Hematopoietic multipotent progenitor cell (in vitro differentiated cells): ENCODE results near the gene DBNL. TPM values are rescaled to one million over a fixed set of nuclear protein-coding genes. Genes with fewer than 3 reads are reported as not detected.

Source experiments
- DNase-seq, 3 donors: peaks; one replicate each; pipeline ENCODE4 v3.0.0-alpha.2; 2011 to 2015; ENCODE audit warnings: low read depth in 2 of 3, low spot score in 2 of 3
- total RNA-seq: library from RNA; depleted of rRNA; stranded (reverse); fragments of >200 nt; gene quantifications from one replicate; pipeline ENCODE4 v1.2.3, GENCODE V29; 2012

Gene DBNL
- total RNA-seq, 1 donor: 125 TPM

GRCh38 chr7:44095781-44096180, 51.3 kb downstream of the DBNL start:
- DNase-seq: no peak

DNA sequence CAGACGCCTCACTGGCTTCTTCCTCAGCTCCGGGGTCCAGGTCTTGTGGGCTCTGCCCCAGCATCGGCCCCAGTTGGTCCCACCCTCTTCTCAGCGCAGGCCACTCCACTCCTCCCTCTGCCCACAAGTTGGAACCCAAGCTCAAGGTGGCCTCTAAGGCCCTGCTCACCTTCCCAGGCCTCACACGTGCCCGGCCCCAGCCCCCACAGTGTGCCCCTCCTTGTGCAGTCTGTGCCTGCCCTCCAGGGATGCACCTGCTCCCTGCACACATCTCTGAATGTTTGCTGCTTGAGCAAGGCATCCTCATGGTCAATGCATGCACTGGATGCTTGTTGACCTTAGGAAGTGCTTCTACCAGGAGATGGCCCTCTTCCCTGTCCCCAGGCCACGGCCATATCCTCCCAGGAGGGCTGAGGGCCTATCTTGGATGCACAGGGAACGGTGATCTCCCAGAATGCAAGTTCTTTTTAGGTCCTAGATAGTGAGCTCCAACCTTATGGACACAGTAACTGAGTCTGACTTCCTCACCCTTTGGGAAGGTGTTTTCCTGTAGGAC, 51.9 kb downstream of the DBNL start:
- no peak for DNase-seq

DNA sequence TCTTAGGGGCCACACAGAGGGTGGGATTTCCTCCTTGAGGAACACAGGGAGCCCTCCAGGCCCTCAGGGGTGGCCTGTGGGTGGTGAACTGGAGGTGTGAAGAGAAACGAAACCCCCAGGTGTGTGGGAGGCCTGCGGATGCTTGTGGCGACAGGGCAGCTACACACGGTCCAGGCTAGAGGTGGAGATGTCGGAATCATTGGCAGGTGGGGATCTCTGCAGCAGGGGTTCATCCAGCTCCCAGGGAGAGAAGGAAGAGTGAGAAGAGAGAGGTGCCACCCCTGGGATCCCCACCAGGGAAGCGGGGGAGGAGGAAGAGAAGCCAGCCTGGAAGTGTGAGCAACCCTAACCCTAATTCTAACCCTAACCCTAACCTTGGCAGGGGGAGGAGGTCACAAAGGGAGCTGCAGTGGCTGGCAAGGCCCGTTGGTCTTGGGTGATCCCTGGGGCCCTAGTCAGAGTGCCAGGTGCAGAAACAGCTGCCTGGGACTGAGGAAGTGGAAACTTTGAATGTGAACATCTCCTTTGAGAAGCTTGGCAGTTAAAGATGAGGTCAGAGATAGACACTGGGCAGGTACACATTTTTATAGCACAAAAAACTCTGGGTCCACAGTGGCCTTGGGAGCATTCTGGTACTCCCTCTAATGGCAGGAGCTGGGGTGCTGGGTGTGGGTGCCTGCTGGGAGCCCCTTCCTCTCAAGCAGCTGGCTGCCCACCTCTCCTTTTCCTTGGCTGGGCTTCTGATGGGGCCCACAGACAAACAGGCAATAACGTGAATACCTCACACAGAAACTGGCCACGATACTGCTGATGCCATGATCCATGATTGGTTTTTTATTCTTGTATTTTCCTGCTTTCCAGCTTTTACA, 52.8 kb downstream of the DBNL start:
- peak in 2 of 3 donors; percentile 44 to 54 for DNase-seq

- DNase-seq: no peak
These were observed 53.9 kb downstream of the DBNL start for GRCh38 chr7:44098092-44099068.

DNA sequence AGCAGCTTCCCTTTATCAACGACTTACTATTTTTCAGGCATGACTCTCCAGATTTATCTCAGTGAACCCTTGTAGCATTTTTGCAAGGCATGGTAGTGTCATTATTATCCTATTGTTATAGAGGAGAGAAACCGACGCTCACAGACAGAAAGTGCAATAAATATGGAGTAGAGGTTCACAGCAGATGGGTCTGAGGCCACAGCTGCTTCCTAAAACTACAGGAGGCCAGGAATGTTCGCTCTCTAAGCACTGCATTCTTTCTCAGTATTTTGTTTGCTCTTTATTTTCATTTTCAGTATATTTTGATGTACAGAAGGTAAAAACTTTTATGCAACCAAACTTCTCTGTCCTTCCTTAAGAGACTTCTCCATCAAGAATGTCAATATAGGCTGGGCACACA, 55.2 kb downstream of the DBNL start:
- no peak for DNase-seq

DNA sequence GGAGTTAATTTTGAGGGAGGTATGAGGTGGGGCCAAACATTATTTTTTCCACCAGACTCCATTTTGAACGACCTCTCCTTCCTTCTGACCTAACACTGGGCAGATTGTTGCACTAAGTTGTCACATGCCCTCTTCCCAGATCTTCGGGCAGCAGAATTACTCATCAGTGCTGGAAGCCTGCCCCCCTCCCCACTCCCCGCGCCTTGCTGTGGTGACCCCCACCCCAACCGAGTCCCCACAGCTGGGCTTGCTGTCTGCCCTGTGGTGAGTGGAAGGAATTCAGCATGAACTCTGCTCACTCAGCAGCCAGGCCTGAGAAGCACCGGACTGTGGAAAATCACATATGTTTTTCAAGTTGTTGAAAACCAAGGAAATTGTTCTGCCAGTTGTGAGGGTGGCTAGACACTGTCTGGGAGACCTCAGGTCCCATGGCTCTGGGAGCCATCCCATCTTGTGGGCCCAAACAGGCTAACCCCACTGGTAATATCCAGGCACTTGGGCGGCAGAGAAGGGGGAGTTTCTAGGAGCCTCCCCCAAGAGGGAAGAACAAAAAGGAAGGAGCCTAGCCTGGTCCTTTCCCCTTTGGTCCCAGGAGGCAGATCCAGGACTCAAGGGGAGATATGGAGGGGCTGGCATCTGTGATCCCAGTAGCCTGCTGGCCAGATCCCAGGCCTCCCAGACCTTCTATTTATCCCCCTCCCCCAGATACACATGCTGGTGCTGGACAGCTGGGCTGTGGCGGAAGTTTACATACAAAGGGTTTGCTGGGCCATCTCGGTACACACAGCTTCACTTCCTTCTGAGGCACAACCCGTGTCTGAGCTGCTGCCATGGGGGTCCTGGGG, 56.2 kb downstream of the DBNL start:
- DNase-seq: no peak

DNA sequence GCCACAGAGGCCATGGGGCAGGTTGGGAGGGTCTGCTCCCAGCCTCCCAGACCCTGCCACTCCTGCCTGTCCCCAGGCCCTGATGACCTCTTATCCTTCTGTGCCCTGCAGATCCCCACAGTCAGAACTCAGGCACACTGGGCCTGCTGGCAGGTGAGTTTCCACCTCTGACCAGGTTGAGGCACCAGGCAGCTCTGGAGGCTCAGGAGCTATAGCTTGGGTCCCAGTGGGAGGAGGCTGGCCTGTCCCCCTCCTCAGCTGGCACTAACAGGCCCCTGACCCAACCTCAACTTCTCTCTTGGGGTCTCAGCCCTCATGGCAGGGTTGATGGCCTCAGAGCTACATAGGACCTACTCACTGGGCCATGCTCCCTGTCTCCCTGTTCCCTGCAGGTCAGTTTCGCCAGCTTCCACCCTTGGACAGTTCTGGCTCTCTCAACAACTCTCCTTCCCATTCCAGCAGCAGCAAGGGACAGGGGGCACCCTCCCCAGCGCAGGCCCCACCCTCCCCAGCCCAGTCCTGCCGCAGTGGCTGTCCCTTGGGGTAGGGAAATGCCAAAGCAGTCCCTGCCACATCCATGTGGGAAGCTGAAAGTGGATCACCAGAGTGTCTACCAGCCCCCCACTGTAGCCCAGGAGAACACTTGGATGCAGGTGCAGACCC, 56.9 kb downstream of the DBNL start:
- no peak for DNase-seq

- no peak for DNase-seq
These were observed 57.7 kb downstream of the DBNL start for GRCh38 chr7:44101966-44102845.

DNA sequence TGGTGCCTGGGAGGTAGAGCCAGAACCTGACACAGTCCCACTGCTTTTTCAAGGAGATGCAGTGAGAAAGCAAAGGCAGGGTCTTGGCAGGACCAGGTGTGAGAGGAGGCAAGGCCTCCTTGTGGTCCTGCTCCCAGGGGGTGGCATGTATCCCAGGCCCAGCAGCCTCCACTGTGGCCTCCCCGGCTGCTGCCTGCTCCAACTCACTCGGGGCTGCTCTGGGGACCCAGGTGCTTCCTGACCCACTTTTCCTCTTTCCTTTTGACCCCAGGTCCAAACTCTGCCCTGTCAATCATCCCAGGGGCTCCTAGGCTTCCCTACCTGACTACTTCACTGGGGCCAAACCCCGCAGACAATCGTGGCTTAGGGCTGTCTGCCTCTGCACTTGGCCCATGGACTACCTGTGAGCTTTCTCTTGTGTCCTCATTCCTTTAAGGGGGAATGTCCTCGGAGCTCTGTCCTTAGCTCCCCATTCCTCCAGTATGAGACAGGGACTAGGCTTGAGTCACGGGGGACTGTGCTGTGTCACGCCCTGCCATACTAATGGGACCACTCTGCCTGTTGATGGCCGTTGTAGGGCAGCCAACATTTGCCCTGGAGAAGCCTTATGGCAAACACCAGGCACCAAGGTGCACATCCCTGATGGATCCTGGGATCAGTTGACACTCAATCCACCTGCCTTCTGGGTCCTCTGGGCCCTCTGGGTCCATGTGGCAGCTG, 58.5 kb downstream of the DBNL start:
- no peak for DNase-seq

GRCh38 chr7:44103566-44103922, 59.0 kb downstream of the DBNL start:
- DNase-seq: no peak

DNA sequence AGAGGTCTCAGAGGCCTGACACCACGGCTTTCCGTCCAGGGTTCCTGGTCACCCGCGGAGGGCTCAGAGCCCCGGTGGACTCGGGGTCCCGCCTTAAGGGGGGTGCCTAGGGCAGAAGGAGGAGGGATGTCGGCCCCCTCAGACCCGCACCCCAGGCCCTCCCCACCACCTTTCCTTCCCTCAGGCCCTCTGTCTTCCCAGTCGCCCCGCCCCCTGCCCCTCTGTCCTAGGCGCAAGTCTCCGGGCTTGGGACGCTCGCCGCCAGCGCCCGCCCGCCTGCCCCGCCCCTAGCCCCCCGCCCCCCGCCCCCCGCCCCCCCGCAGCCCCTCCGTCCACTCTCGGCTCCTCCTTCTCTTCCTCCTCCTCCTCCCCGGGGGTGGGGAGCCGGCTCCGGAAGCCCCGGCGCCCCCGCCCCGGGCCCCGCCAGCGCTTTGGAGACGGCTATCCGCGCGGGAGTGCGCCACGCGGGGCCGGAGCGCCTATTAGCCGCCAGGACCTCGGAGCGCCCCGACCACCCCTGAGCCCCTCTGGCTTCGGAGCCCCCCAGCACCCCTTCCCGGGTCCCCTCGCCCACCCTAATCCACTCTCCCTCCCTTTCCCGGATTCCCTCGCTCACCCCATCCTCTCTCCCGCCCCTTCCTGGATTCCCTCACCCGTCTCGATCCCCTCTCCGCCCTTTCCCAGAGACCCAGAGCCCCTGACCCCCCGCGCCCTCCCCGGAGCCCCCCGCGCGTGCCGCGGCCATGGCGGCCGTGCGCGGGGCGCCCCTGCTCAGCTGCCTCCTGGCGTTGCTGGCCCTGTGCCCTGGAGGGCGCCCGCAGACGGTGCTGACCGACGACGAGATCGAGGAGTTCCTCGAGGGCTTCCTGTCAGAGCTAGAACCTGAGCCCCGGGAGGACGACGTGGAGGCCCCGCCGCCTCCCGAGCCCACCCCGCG, 59.7 kb downstream of the DBNL start, which contains the start of gene AEBP1:
TSS of gene AEBP1 (plus strand) at position 423 of the 937 bp plus-strand sequence. CDS start at position 744, 321 bp downstream.
- DNase-seq: peak in 2 of 3 donors; percentile 48 to 51

DNA sequence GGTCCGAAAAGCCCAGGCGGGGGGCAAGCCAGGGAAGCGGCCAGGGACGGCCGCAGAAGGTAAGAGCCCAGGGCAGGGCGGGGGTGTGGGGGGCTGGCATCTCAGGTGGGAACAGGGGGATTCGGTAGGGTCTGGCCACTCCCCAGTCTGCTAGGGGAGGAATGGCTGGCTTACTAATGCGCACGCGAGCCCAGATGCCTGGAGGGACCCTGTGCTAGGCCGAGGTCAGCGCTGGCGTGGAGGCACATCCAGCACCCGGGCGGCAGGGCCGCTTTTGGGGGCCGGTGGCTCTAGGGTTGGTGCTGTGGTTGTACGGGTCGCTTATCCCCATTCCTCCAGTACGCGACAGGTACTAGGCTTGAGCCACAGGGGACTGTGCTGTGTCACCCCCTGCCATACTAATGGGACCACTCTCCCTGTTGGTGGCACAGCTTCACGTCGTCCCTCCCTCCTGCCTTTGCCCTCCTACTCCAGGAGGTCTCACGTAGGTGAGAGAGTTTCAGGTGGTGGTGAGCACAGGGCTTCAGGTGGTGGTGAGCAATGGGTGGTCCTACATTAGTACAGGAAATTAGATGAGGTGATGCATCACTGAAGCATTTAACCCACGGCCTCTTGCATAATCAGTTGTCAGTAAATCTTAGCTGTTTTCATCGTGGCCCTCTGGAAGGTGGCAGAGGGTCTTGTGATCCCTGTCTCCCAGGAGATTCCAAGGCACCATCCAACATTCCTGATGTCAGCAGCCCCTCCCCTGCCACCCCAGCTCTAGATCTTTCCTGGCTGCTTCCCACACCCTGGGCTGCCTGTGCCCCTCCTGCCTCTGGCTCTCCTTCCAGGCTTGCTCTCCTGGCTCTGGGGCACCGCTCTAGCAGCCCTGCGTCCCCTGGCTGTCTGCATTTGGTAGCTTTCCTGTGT, 60.6 kb downstream of the DBNL start:
- DNase-seq: no peak

- DNase-seq: no peak
These were observed 61.3 kb downstream of the DBNL start for GRCh38 chr7:44105832-44106231.

DNA sequence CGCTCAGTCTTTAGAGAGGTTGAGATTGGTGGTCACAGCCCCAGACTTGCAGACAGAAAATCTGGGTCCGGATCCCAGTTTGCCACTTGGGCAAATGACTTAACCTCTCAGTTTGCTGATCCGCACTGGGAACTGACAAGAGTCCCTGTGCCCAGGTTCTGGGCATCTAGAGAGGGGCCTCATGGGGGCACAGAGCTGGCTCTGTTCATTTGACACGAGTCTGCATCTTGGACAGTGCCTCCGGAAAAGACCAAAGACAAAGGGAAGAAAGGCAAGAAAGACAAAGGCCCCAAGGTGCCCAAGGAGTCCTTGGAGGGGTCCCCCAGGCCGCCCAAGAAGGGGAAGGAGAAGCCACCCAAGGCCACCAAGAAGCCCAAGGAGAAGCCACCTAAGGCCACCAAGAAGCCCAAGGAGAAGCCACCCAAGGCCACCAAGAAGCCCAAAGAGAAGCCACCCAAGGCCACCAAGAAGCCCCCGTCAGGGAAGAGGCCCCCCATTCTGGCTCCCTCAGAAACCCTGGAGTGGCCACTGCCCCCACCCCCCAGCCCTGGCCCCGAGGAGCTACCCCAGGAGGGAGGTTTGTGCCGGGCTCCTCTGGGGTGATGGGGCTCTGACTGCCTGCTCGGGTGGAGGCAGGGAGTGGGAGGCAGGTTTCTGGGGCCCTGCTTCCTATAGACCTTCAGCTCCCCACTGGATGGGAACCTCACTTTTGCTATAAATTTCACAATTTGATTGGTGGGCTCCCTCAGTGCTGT, 62.0 kb downstream of the DBNL start:
- DNase-seq: no peak
